H9 (cell line): Measurements from ENCODE around the gene CDKL1. TPM values are rescaled to one million over a fixed set of nuclear protein-coding genes. Genes with fewer than 3 reads are reported as not detected.

Source experiments
- DNase-seq: peaks from one replicate; pipeline ENCODE4 v3.0.0-alpha.2; 2017
- H2AFZ ChIP-seq: one replicate; pipeline ENCODE4 v1.6.1; 2013; ENCODE audit warnings: mild to moderate bottlenecking, low read length, control low read depth, moderate library complexity
- H2AK5ac ChIP-seq: 2 replicates; pipeline ENCODE4 v1.6.1; 2013; ENCODE audit warnings: low read length, control low read depth, mixed read lengths; ENCODE audit not compliant: insufficient read length
- H2BK120ac ChIP-seq: one replicate; pipeline ENCODE4 v1.6.1; 2013; ENCODE audit warnings: low read depth, mild to moderate bottlenecking, low read length, control low read depth, inconsistent platforms; ENCODE audit not compliant: poor library complexity, severe bottlenecking
- H2BK12ac ChIP-seq: 2 replicates; pipeline ENCODE4 v1.6.1; 2013; ENCODE audit warnings: low read length, control low read depth, mixed read lengths, low read depth; ENCODE audit not compliant: insufficient read length
- H2BK15ac ChIP-seq: 2 replicates; pipeline ENCODE4 v1.6.1; 2013; ENCODE audit warnings: low read depth, low read length, control low read depth
- H2BK20ac ChIP-seq: one replicate; pipeline ENCODE4 v1.6.1; 2013; ENCODE audit warnings: low read depth, mild to moderate bottlenecking, low read length, control low read depth, inconsistent platforms; ENCODE audit not compliant: poor library complexity, severe bottlenecking
- H2BK5ac ChIP-seq: 2 replicates; pipeline ENCODE4 v1.6.1; 2013; ENCODE audit warnings: low read length, control low read depth, mixed read lengths; ENCODE audit not compliant: insufficient read length
- H3K14ac ChIP-seq: 2 replicates; pipeline ENCODE4 v1.6.1; 2013; ENCODE audit warnings: low read length, control low read depth; ENCODE audit not compliant: insufficient read depth
- H3K18ac ChIP-seq: 2 replicates; pipeline ENCODE4 v1.6.1; 2013; ENCODE audit warnings: low read depth, mild to moderate bottlenecking, mixed read lengths, low read length, control low read depth; ENCODE audit not compliant: insufficient read length
- H3K23ac ChIP-seq: 2 replicates; pipeline ENCODE4 v1.6.1; 2013; ENCODE audit warnings: low read length, control low read depth, mixed read lengths, low read depth; ENCODE audit not compliant: insufficient read length
- H3K23me2 ChIP-seq: 2 replicates; pipeline ENCODE4 v1.6.1; 2013; ENCODE audit warnings: low read depth, mild to moderate bottlenecking, mixed read lengths, low read length, control low read depth; ENCODE audit not compliant: insufficient read length, poor library complexity, severe bottlenecking
- H3K27ac ChIP-seq: 2 replicates; pipeline ENCODE4 v1.5.1; 2013; ENCODE audit warnings: low read length, control low read depth, mixed read lengths, low read depth; ENCODE audit not compliant: insufficient read length
- H3K27me3 ChIP-seq: 2 replicates; pipeline ENCODE4 v1.6.1; 2013; ENCODE audit warnings: low read length, control low read depth, inconsistent platforms; ENCODE audit not compliant: insufficient read depth
- H3K4ac ChIP-seq: 2 replicates; pipeline ENCODE4 v1.6.1; 2013; ENCODE audit warnings: low read depth, mild to moderate bottlenecking, control low read depth, inconsistent platforms, low read length, moderate library complexity
- H3K4me1 ChIP-seq: 2 replicates; pipeline ENCODE4 v1.6.1; 2013; ENCODE audit warnings: low read length, control low read depth, inconsistent platforms; ENCODE audit not compliant: insufficient read depth
- H3K4me2 ChIP-seq: 2 replicates; pipeline ENCODE4 v1.6.1; 2013; ENCODE audit warnings: low read length, control low read depth, mixed read lengths; ENCODE audit not compliant: insufficient read length, insufficient read depth
- H3K56ac ChIP-seq: 2 replicates; pipeline ENCODE4 v1.6.1; 2013; ENCODE audit warnings: low read depth, mild to moderate bottlenecking, mixed read lengths, low read length, control low read depth; ENCODE audit not compliant: insufficient read length
- H3K79me1 ChIP-seq: 2 replicates; pipeline ENCODE4 v1.6.1; 2013; ENCODE audit warnings: low read depth, mild to moderate bottlenecking, moderate library complexity, low read length, control low read depth, inconsistent platforms; ENCODE audit not compliant: insufficient read depth, poor library complexity, severe bottlenecking
- H3K79me2 ChIP-seq: 2 replicates; pipeline ENCODE4 v1.6.1; 2013; ENCODE audit warnings: low read length, control low read depth, inconsistent platforms; ENCODE audit not compliant: insufficient read depth
- H3K9ac ChIP-seq: 2 replicates; pipeline ENCODE4 v1.6.1; 2013; ENCODE audit warnings: low read length, control low read depth, mixed read lengths; ENCODE audit not compliant: insufficient read length; ENCODE audit errors: extremely low read depth
- H3K9me3 ChIP-seq: one replicate; pipeline ENCODE4 v1.6.1; 2013; ENCODE audit warnings: low read depth, low read length, inconsistent platforms; ENCODE audit not compliant: control insufficient read depth
- H3T11ph ChIP-seq: one replicate; pipeline ENCODE4 v1.6.1; 2013; ENCODE audit warnings: mild to moderate bottlenecking, low read length, control low read depth, inconsistent platforms
- H4K20me1 ChIP-seq: one replicate; pipeline ENCODE4 v1.6.1; 2013; ENCODE audit not compliant: control insufficient read depth, insufficient read length, insufficient read depth
- H4K5ac ChIP-seq: 2 replicates; pipeline ENCODE4 v1.6.1; 2013; ENCODE audit warnings: low read depth, mild to moderate bottlenecking, mixed read lengths, low read length, control low read depth; ENCODE audit not compliant: insufficient read length
- H4K8ac ChIP-seq: replicated peaks from 2 replicates; pipeline ENCODE4 v1.6.1; 2013; ENCODE audit warnings: low read length, control low read depth, mixed read lengths, low read depth; ENCODE audit not compliant: insufficient read length
- H4K91ac ChIP-seq: 2 replicates; pipeline ENCODE4 v1.6.1; 2013; ENCODE audit warnings: low read depth, mild to moderate bottlenecking, moderate library complexity, mixed read lengths, low read length, control low read depth; ENCODE audit not compliant: insufficient read length
- H3K27ac Mint-ChIP-seq, 3 experiments: 2 replicates in 2 of 3; 3 replicates in 1 of 3; pipeline ENCODE4 v1.8.0; 2020 to 2021; ENCODE audit warnings: mixed read lengths in 3 of 3, mild to moderate bottlenecking in 1 of 3, moderate library complexity in 1 of 3
- H3K27me3 Mint-ChIP-seq: 2 replicates; pipeline ENCODE4 v1.8.0; 2021; ENCODE audit warnings: low read depth, mild to moderate bottlenecking, moderate library complexity, mixed read lengths
- H3K36me3 Mint-ChIP-seq, 3 experiments: 2 replicates in 2 of 3; 3 replicates in 1 of 3; pipeline ENCODE4 v1.8.0; 2020 to 2021; ENCODE audit warnings: low read depth in 3 of 3, mixed read lengths in 3 of 3; ENCODE audit not compliant: insufficient read depth in 1 of 3
- H3K4me1 Mint-ChIP-seq, 2 experiments: 2 replicates each; pipeline ENCODE4 v1.8.0; 2020; ENCODE audit warnings: mixed read lengths in 2 of 2
- H3K4me3 Mint-ChIP-seq, 2 experiments: 2 replicates in 1 of 2; 3 replicates in 1 of 2; pipeline ENCODE4 v1.8.0; 2020 to 2021; ENCODE audit warnings: mild to moderate bottlenecking in 2 of 2, mixed read lengths in 2 of 2, moderate library complexity in 1 of 2
- H3K9me3 Mint-ChIP-seq, 2 experiments: 2 replicates in 1 of 2; 3 replicates in 1 of 2; pipeline ENCODE4 v1.8.0; 2020; ENCODE audit warnings: mild to moderate bottlenecking in 2 of 2, mixed read lengths in 2 of 2, moderate library complexity in 1 of 2
- WGBS: extraction: QIAGEN DNeasy Blood & Tissue Kit; methylation state at CpG from one replicate; pipeline ENCODE4 v1.1.7; 2013; ENCODE audit warnings: missing lambda C conversion rate, low lambda C conversion rate, mixed read lengths; ENCODE audit not compliant: insufficient read length; ENCODE audit errors: extremely low coverage; 5-methylcytosine and 5-hydroxymethylcytosine counted together
- total RNA-seq: library from RNA; stranded (reverse); gene quantifications from 2 replicates; pipeline ENCODE4 v1.2.1, GENCODE V29; 2021
- TF ChIP-seq, protein P1 (sequence below): fragments of 200-600 bp; sonication (generic); conservative IDR thresholded peaks from 3 replicates; pipeline ENCODE4 v1.8.0; 2021; ENCODE audit warnings: antibody characterized with exemption, mild to moderate bottlenecking

Gene CDKL1
- total RNA-seq, 1 experiment from 2014 or later, result 0.72 TPM

DNA sequence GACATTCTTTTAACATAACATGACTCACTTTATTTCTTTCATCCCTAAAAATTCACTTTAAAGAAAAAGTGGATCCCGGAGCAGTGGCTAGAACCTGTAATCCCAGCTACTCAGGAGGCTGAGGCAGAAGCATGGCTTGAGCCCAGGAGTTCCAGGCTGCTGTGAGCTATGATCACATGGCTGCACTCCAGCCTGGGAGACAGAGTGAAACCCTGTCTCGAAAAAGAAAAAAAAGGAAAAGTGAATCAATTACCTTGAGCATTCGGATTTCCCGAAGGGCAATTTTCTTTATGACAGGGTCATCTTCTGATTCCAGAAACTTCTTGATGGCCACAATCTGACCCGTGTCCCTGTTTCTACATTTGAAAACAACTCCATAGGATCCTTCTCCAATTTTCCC is 1.2 kb downstream of the CDKL1 start:
- no peak overlapping the region for H2BK15ac ChIP-seq
- H3K9ac ChIP-seq, result no peak overlapping the region
- no peaks in the 10 kb centered on the region for H3K9me3 ChIP-seq
- no peak overlapping the region for H2BK120ac ChIP-seq
- no peaks in the 10 kb centered on the region for H4K20me1 ChIP-seq
- no peak overlapping the region for H2AK5ac ChIP-seq
- no peak overlapping the region for H3K14ac ChIP-seq
- H3K18ac ChIP-seq, result no peak overlapping the region
- WGBS, result no CpG with 5 or more reads among the region's 5 CpGs
- DNase-seq, result no peak
- Mint-ChIP-seq H3K4me3 (peak overlapping the region; percentile 68 to 88), H3K4me1 (peaks cover 12 to 20% of the 10 kb centered on the region in 2 experiments), H3K9me3 (no peaks in the 10 kb centered on the region; a peak in 1 of 5 replicates), H3K27me3 (peaks cover 39% of the 10 kb centered on the region), H3K36me3 (peaks cover 0 to 3% (median 0%) of the 10 kb centered on the region in 3 experiments; a peak in 2 of 7 replicates), H3K27ac (no peak overlapping the region)
- H4K5ac ChIP-seq, result no peak overlapping the region
- TF ChIP-seq, protein P1, sequence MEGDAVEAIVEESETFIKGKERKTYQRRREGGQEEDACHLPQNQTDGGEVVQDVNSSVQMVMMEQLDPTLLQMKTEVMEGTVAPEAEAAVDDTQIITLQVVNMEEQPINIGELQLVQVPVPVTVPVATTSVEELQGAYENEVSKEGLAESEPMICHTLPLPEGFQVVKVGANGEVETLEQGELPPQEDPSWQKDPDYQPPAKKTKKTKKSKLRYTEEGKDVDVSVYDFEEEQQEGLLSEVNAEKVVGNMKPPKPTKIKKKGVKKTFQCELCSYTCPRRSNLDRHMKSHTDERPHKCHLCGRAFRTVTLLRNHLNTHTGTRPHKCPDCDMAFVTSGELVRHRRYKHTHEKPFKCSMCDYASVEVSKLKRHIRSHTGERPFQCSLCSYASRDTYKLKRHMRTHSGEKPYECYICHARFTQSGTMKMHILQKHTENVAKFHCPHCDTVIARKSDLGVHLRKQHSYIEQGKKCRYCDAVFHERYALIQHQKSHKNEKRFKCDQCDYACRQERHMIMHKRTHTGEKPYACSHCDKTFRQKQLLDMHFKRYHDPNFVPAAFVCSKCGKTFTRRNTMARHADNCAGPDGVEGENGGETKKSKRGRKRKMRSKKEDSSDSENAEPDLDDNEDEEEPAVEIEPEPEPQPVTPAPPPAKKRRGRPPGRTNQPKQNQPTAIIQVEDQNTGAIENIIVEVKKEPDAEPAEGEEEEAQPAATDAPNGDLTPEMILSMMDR, result no peak
- no peak overlapping the region for H2BK20ac ChIP-seq
- H2BK12ac ChIP-seq, result no peak overlapping the region
- H3T11ph ChIP-seq, result no peak overlapping the region
- H3K23ac ChIP-seq, result no peak overlapping the region
- H2AFZ ChIP-seq, result no peak overlapping the region
- H3K4me1 ChIP-seq, result peaks cover 4% of the 10 kb centered on the region; the same call in 1 of the 2 replicates
- H4K8ac ChIP-seq, result no peak overlapping the region
- no peaks in the 10 kb centered on the region for H3K79me1 ChIP-seq
- no peaks in the 10 kb centered on the region; the same call in 1 of the 2 replicates for H3K27me3 ChIP-seq
- peaks cover 10% of the 10 kb centered on the region for H3K23me2 ChIP-seq
- H3K4me2 ChIP-seq, result peak overlapping the region; percentile 100
- H3K27ac ChIP-seq, result no peak overlapping the region
- no peak overlapping the region for H4K91ac ChIP-seq
- no peak overlapping the region for H3K4ac ChIP-seq
- H3K79me2 ChIP-seq, result no peaks in the 10 kb centered on the region
- H3K56ac ChIP-seq, result no peak overlapping the region
- no peak overlapping the region for H2BK5ac ChIP-seq
